GM12878 (cell line): ENCODE results near the gene GPR152. TPM values are rescaled to one million over a fixed set of nuclear protein-coding genes. Genes with fewer than 3 reads are reported as not detected.

Experiments used
- ATAC-seq: fragments of 200-7000 bp; cut with Tn5 transposase; 3 replicates; pipeline ENCODE4 v1.9.1; 2020; ENCODE audit warnings: mild to moderate bottlenecking, moderate library complexity
- BruUV-seq: library from RNA; stranded (reverse); fragments of 400-500 nt; replicated peaks from 2 replicates; lab custom pipeline; 2021; lab: Mats Ljungman, UMichigan
- CTCF ChIA-PET: fragments of 300-600 bp; sonication (Branson Sonifier 250); formaldehyde crosslinking; extraction: SDS; loops from one replicate; lab custom pipeline; 2021; ENCODE audit warnings: inconsistent platforms; lab: Yijun Ruan, JAX
- POLR2A ChIA-PET: fragments of 350-600 bp; formaldehyde crosslinking; extraction: SDS; loops from one replicate; lab custom pipeline; 2021; ENCODE audit warnings: inconsistent platforms; lab: Charles Lee
- RAD21 ChIA-PET: fragments of 300-600 bp; sonication (Branson Sonifier 250); formaldehyde crosslinking; loops from one replicate; lab custom pipeline; 2023; ENCODE audit warnings: antibody characterized with exemption; ENCODE audit not compliant: unreplicated experiment; lab: Charles Lee
- SMC1A ChIA-PET: fragments of 300-600 bp; sonication (Branson Sonifier 250); formaldehyde crosslinking; loops from one replicate; lab custom pipeline; 2023; ENCODE audit not compliant: unreplicated experiment, uncharacterized antibody; lab: Charles Lee
- DNase-seq: peaks from one replicate; pipeline ENCODE4 v3.0.0-alpha.2; 2011; ENCODE audit warnings: low read depth, low spot score
- FAIRE-seq: peaks from 3 replicates; lab custom pipeline; 2011; peaks lifted over from hg19 to GRCh38; lab: Jason Lieb, UNC
- H2AFZ ChIP-seq: 2 replicates; pipeline ENCODE4 v1.6.0; 2011; ENCODE audit warnings: low read depth, low read length, control low read depth; ENCODE audit not compliant: control insufficient read depth
- H3K27ac ChIP-seq: 2 replicates; pipeline ENCODE4 v1.5.1; 2011; ENCODE audit warnings: control low read depth; ENCODE audit not compliant: control insufficient read depth, insufficient read depth
- H3K27me3 ChIP-seq, 2 experiments: replicated peaks in 1 of 2; 2 replicates each; pipeline versions ENCODE4 v1.6.0 to v1.6.1; 2011; ENCODE audit warnings: low read length in 1 of 2; ENCODE audit not compliant: control insufficient read depth in 2 of 2, insufficient read depth in 2 of 2
- H3K36me3 ChIP-seq, 2 experiments: 2 replicates each; pipeline ENCODE4 v1.5.1; 2011; ENCODE audit warnings: low read length in 1 of 2; ENCODE audit not compliant: control insufficient read depth in 2 of 2, insufficient read depth in 2 of 2
- H3K4me1 ChIP-seq: 2 replicates; pipeline ENCODE4 v1.6.1; 2011; ENCODE audit warnings: mild to moderate bottlenecking, low read length, moderate library complexity, mixed read lengths; ENCODE audit not compliant: control insufficient read depth, insufficient read depth
- H3K4me2 ChIP-seq: 2 replicates; pipeline ENCODE4 v1.6.0; 2011; ENCODE audit warnings: control low read depth; ENCODE audit not compliant: control insufficient read depth, insufficient read depth
- H3K4me3 ChIP-seq: fragments of 200-600 bp; sonication (generic); 2 replicates; pipeline ENCODE4 v1.5.1; 2016
- H3K79me2 ChIP-seq: 2 replicates; pipeline ENCODE4 v1.6.0; 2011; ENCODE audit warnings: low read length; ENCODE audit not compliant: control insufficient read depth, insufficient read depth
- H3K9ac ChIP-seq: 2 replicates; pipeline ENCODE4 v1.8.0; 2011; ENCODE audit warnings: low read length, control low read depth, mixed read lengths; ENCODE audit not compliant: control insufficient read depth, insufficient read depth
- H3K9me3 ChIP-seq: replicated peaks from 3 replicates; pipeline ENCODE4 v1.5.1; 2011; ENCODE audit warnings: mild to moderate bottlenecking, low read length; ENCODE audit not compliant: control insufficient read depth, insufficient read depth
- H4K20me1 ChIP-seq: 2 replicates; pipeline ENCODE4 v1.6.0; 2011; ENCODE audit not compliant: control insufficient read depth, insufficient read depth
- BCL11A ChIP-seq: IDR thresholded peaks from 2 replicates; pipeline ENCODE4 v1.6.1; 2011; ENCODE audit warnings: low read depth, low read length
- BMI1 ChIP-seq: fragments of 450-650 bp; IDR thresholded peaks from 2 replicates; pipeline ENCODE4 v1.6.1; 2016; ENCODE audit warnings: mild to moderate bottlenecking, moderate library complexity, borderline replicate concordance
- CBFB ChIP-seq: IDR thresholded peaks from 2 replicates; pipeline ENCODE4 v1.6.1; 2016; ENCODE audit warnings: antibody characterized with exemption, low read depth
- CHD4 ChIP-seq: fragments of 200-600 bp; sonication (generic); IDR thresholded peaks from 2 replicates; pipeline ENCODE4 v1.6.1; 2016; ENCODE audit warnings: mild to moderate bottlenecking
- CREB1 ChIP-seq: IDR thresholded peaks from 2 replicates; pipeline ENCODE4 v1.6.1; 2012; ENCODE audit warnings: low read depth, mild to moderate bottlenecking, inconsistent platforms
- CREM ChIP-seq: IDR thresholded peaks from 2 replicates; pipeline ENCODE4 v1.6.1; 2014; ENCODE audit warnings: antibody characterized with exemption, low read depth
- DPF2 ChIP-seq: fragments of 450-650 bp; IDR thresholded peaks from 2 replicates; pipeline ENCODE4 v1.6.1; 2017; ENCODE audit warnings: mild to moderate bottlenecking
- MEF2B ChIP-seq: fragments of 450-650 bp; IDR thresholded peaks from 2 replicates; pipeline ENCODE4 v1.6.1; 2018; ENCODE audit warnings: mild to moderate bottlenecking, moderate library complexity; ENCODE audit not compliant: partially characterized antibody, poor library complexity, severe bottlenecking
- MYC ChIP-seq: IDR thresholded peaks from 2 replicates; pipeline ENCODE4 v1.6.1; 2011; ENCODE audit warnings: mild to moderate bottlenecking, low read length, moderate library complexity, inconsistent platforms; ENCODE audit not compliant: insufficient read depth, insufficient replicate concordance, insufficient read length, severe bottlenecking
- SIX5 ChIP-seq: IDR thresholded peaks from 2 replicates; pipeline ENCODE4 v1.6.1; 2011; ENCODE audit warnings: mild to moderate bottlenecking, low read depth, low read length, moderate library complexity; ENCODE audit not compliant: severe bottlenecking
- SRF ChIP-seq, 2 experiments: IDR thresholded peaks; 2 replicates each; pipeline ENCODE4 v1.6.1; 2011; ENCODE audit warnings: low read depth in 2 of 2, low read length in 2 of 2, mild to moderate bottlenecking in 1 of 2, moderate library complexity in 1 of 2
- TCF12 ChIP-seq: IDR thresholded peaks from 2 replicates; pipeline ENCODE4 v1.6.1; 2011; ENCODE audit warnings: low read depth, mild to moderate bottlenecking, low read length
- WRNIP1 ChIP-seq: IDR thresholded peaks from 2 replicates; pipeline ENCODE4 v1.6.1; 2011; ENCODE audit warnings: low read depth, low read length, improper control_type of control experiment, borderline replicate concordance
- ZBED1 ChIP-seq: IDR thresholded peaks from 2 replicates; pipeline ENCODE4 v1.6.1; 2016; ENCODE audit warnings: borderline replicate concordance
- WGBS: methylation state at CpG from one replicate; pipeline ENCODE4 v1.1.6; 2016; ENCODE audit warnings: low lambda C conversion rate; ENCODE audit not compliant: insufficient replicate concordance, insufficient coverage; ENCODE audit errors: missing lambda C conversion rate; 5-methylcytosine and 5-hydroxymethylcytosine counted together
- in situ Hi-C: fragments of 300-500 bp; cut with MboI; formaldehyde crosslinking; loops from 9 replicates; pipeline ENCODE4 v1.14.3; 2018; ENCODE audit warnings: mixed read lengths
- intact Hi-C: fragments of 100-400 bp; cut with micrococcal nuclease; formaldehyde crosslinking; loops from one replicate; pipeline ENCODE4 v1.14.2; 2022; ENCODE audit not compliant: unreplicated experiment
- polyA plus RNA-seq, 11 experiments: library from polyadenylated mRNA; depleted of rRNA in 4 of 11; unstranded in 6 of 11; stranded (reverse) in 5 of 11; fragments of >200 nt; fragmentation: Nextera tagmentation in 4 of 11; fragmentation: Illumina TruSeq in 1 of 11; extraction: Ambion mirVana in 4 of 11; extraction: Trizol in 1 of 11; gene quantifications; 1 replicate in 1 of 11; 2 replicates in 10 of 11; pipeline versions ENCODE4 v1.2.1 to v1.2.3, GENCODE V29; 2011 to 2016; ENCODE audit warnings: inconsistent platforms in 2 of 11, missing spikeins in 2 of 11, low read depth in 1 of 11
- total RNA-seq, 4 experiments: library from RNA; depleted of rRNA in 3 of 4; stranded (reverse); fragments of >200 nt in 3 of 4; fragmentation: Illumina TruSeq in 1 of 4; extraction: Trizol in 1 of 4; gene quantifications; 2 replicates each; pipeline versions ENCODE4 v1.2.1 to v1.2.3, GENCODE V29; 2013 to 2021
- TF ChIP-seq, protein P1 (sequence below): fragments of 450-650 bp; conservative IDR thresholded peaks from 2 replicates; pipeline ENCODE4 v1.6.1; 2017; ENCODE audit warnings: mild to moderate bottlenecking, moderate library complexity
- TF ChIP-seq, protein P2 (sequence below): fragments of 450-650 bp; formaldehyde crosslinking; IDR thresholded peaks from 2 replicates; pipeline ENCODE4 v1.4.0; 2022; ENCODE audit warnings: mild to moderate bottlenecking, moderate library complexity

The GPR152 gene
- total and polyA plus RNA-seq, 10 of the 15 experiments (the other 5 are each of a cell fraction or from before 2014, with no cell fraction given): not detected

GRCh38 chr11:67437082-67437808, 15.3 kb downstream of the GPR152 start, which contains the start of gene PTPRCAP (continued):
- no peak for TF ChIP-seq MEF2B
- TF ChIP-seq CREM: peak; percentile 13; the same call in 1 of the 2 replicates
- TF ChIP-seq SIX5: no peak
- TF ChIP-seq ZBED1: no peak; the same call in 1 of the 2 replicates
- TF ChIP-seq DPF2: peak; percentile 64

GRCh38 chr11:67436459-67437081, 16.0 kb downstream of the GPR152 start:
- peaks cover 6 to 21% of the 10 kb centered on the region in 2 experiments; a peak in 3 of 4 replicates for H3K36me3 ChIP-seq
- H3K4me3 ChIP-seq: peak overlapping the region; percentile 90
- CTCF ChIA-PET: interaction anchor here (0.5 to 4.3 kb wide), 16 partner anchors 9 to 220 kb away, joined by 3 to 53 read pairs (median 4); partner anchors contain the start of genes PPP1CA, RPS6KB2, TBC1D10C and TMEM134
- in situ Hi-C loops (no loop called here), intact Hi-C loops (loop anchor here (2.0 to 5.0 kb wide), 4 partner anchors 32 to 70 kb away; partner anchors contain the start of genes PPP1CA, TBC1D10C and TMEM134)
- H3K9me3 ChIP-seq: no peaks in the 10 kb centered on the region
- peak; percentile 95 for FAIRE-seq
- no peak overlapping the region for H2AFZ ChIP-seq
- peak overlapping the region; percentile 99 for H3K27ac ChIP-seq
- no peaks in the 10 kb centered on the region for H3K27me3 ChIP-seq
- no peaks in the 10 kb centered on the region for H4K20me1 ChIP-seq
- 2% methylated on average over 6 of the region's 6 CpGs for WGBS
- RAD21 ChIA-PET: interaction anchor here (0.6 to 7.2 kb wide), 9 partner anchors 8 to 174 kb away, joined by 5 to 112 read pairs (median 20); partner anchors contain the start of genes AIP, PITPNM1, POLD4 and PPP1CA
- peak; percentile 75 for DNase-seq
- H3K4me1 ChIP-seq: peaks cover 36% of the 10 kb centered on the region
- BruUV-seq: no TSS peak
- POLR2A ChIA-PET: interaction anchor here (0.6 to 4.7 kb wide), 15 partner anchors 8 to 153 kb away, joined by 3 to 95 read pairs (median 9); partner anchors contain the start of genes PITPNM1, POLD4, PPP1CA and RPS6KB2
- peaks cover 57% of the 10 kb centered on the region for H3K79me2 ChIP-seq
- peak overlapping the region; percentile 71 for H3K4me2 ChIP-seq
- ATAC-seq: peak; percentile 66
- H3K9ac ChIP-seq: peak overlapping the region; percentile 99
- SMC1A ChIA-PET: interaction anchor here (1.0 to 4.2 kb wide), 11 partner anchors 9 to 89 kb away, joined by 3 to 46 read pairs (median 3); partner anchors contain the start of genes AIP, PITPNM1, PPP1CA and TBC1D10C
- TF ChIP-seq WRNIP1 (0 out of 2 replicates have a peak, but pooled peaks have one; percentile 40), MYC (no peak), CREB1 (no peak), CHD4 (no peak), TCF12 (peak; percentile 99), CBFB (peak; percentile 58; the same call in 1 of the 2 replicates), BCL11A (0 out of 2 replicates have a peak, but pooled peaks have one; percentile 27), BMI1 (peak; percentile 59), SRF (IDR thresholded peaks at IDR 0.05; ENCODE audit: low read depth in 2 of 2, low read length in 2 of 2) (peak; percentile 85 to 97)
- TF ChIP-seq, protein P1, sequence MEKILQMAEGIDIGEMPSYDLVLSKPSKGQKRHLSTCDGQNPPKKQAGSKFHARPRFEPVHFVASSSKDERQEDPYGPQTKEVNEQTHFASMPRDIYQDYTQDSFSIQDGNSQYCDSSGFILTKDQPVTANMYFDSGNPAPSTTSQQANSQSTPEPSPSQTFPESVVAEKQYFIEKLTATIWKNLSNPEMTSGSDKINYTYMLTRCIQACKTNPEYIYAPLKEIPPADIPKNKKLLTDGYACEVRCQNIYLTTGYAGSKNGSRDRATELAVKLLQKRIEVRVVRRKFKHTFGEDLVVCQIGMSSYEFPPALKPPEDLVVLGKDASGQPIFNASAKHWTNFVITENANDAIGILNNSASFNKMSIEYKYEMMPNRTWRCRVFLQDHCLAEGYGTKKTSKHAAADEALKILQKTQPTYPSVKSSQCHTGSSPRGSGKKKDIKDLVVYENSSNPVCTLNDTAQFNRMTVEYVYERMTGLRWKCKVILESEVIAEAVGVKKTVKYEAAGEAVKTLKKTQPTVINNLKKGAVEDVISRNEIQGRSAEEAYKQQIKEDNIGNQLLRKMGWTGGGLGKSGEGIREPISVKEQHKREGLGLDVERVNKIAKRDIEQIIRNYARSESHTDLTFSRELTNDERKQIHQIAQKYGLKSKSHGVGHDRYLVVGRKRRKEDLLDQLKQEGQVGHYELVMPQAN: 0 out of 2 replicates have a peak, but pooled peaks have one; percentile 20
- TF ChIP-seq, protein P2, sequence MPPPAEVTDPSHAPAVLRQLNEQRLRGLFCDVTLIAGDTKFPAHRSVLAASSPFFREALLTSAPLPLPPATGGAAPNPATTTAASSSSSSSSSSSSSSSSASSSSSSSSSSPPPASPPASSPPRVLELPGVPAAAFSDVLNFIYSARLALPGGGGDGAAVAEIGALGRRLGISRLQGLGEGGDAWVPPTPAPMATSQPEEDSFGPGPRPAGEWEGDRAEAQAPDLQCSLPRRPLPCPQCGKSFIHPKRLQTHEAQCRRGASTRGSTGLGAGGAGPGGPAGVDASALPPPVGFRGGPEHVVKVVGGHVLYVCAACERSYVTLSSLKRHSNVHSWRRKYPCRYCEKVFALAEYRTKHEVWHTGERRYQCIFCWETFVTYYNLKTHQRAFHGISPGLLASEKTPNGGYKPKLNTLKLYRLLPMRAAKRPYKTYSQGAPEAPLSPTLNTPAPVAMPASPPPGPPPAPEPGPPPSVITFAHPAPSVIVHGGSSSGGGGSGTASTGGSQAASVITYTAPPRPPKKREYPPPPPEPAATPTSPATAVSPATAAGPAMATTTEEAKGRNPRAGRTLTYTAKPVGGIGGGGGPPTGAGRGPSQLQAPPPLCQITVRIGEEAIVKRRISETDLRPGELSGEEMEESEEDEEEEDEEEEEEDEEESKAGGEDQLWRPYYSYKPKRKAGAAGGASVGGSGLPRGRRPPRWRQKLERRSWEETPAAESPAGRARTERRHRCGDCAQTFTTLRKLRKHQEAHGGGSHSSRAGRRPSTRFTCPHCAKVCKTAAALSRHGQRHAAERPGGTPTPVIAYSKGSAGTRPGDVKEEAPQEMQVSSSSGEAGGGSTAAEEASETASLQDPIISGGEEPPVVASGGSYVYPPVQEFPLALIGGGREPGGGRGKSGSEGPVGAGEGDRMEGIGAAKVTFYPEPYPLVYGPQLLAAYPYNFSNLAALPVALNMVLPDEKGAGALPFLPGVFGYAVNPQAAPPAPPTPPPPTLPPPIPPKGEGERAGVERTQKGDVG (CRISPR knock-in tag): no peak
